Neural cell (in vitro differentiated cells): ENCODE results near the gene PLA2G2E.

Source experiments
- CTCF ChIP-seq: fragments of 450-650 bp; IDR thresholded peaks from 2 replicates; pipeline ENCODE4 v1.5.1; 2014; ENCODE audit warnings: antibody characterized with exemption, mild to moderate bottlenecking, moderate library complexity; ENCODE audit not compliant: poor library complexity, severe bottlenecking
- EP300 ChIP-seq: fragments of 450-650 bp; conservative IDR thresholded peaks from 2 replicates; pipeline ENCODE4 v1.6.1; 2014; ENCODE audit warnings: antibody characterized with exemption, mild to moderate bottlenecking, moderate library complexity; ENCODE audit not compliant: poor library complexity, severe bottlenecking
- MXI1 ChIP-seq: fragments of 450-650 bp; conservative IDR thresholded peaks from 2 replicates; pipeline ENCODE4 v1.6.1; 2014; ENCODE audit warnings: antibody characterized with exemption, mild to moderate bottlenecking; ENCODE audit not compliant: poor library complexity, severe bottlenecking
- POLR2AphosphoS5 ChIP-seq: IDR thresholded peaks from 2 replicates; pipeline ENCODE4 v1.6.1; 2012

GRCh38 chr1:19955534-19956170 lies 32.2 kb upstream of the PLA2G2E start:
- TF ChIP-seq POLR2AphosphoS5 (no peak), CTCF (no peak), MXI1 (no peak), EP300 (no peak)
